ENCODE data around the gene NEK6. TPM values are rescaled to one million over a fixed set of nuclear protein-coding genes. Genes with fewer than 3 reads are reported as not detected.

The NEK6 gene
- total and polyA plus RNA-seq, 8 donors = 38.4 to 132 (median 45.0) TPM

DNA sequence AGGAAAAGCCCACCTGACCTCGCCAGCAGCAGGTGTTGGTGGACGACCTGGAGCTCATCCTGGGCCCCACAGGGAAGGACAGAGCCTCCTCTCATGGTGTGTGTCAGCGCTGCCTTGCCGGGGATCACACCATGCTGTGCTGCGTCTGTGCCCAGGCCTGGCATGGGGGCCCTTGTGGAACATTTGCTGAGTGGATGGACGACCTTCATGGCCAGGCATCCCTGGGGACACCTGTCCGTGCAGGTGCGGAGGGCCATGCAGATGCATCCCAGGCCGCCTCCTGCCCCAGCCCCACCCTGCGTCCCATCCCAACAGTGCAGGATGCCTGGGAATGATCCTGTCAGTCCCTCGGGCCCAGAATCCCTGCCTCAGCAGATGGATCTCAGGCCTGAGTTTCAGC, 73.8 kb downstream of the NEK6 start:
- TF ChIP-seq CTCF (IDR thresholded peaks at IDR 0.05) = no peak
- Histone ChIP-seq H3K36me3 (peaks cover 3 to 100% of the 10 kb centered on the region in 2 donors), H3K9me3 (no peaks in the 10 kb centered on the region), H3K27me3 (no peaks in the 10 kb centered on the region), H3K4me3 (no peak overlapping the region), H3K4me1 (no peaks in the 10 kb centered on the region), H3K27ac (no peak overlapping the region)
- DNase-seq (no peak), ATAC-seq (no peak)
- intact Hi-C loops (cut with DNase I) = no loop called here

- DNase-seq = peak in 1 of 4 donors; percentile 62
- intact Hi-C loops (cut with DNase I) = no loop called here
- H3K4me1 ChIP-seq = no peaks in the 10 kb centered on the region
These were observed 74.8 kb downstream of the NEK6 start for GRCh38 chr9:124332361-124333202.

DNA sequence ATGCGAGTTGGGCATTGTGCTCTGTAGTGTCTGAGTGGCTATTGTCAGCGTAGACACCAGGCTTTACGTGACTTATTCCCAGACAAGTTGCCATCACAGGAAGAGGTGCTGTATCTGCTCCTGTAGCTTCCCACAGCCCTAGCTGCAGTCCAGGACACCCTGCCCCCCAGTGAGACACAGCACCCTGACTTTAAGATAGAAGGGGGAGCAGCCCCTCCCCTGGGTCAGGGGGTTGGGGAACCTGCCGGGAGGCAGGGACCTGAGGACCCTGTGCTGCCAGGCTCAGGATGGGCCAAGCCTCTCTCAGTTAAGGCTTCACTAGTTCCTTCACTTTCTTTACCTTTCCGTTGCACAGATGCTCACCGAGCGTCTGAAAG, 75.4 kb downstream of the NEK6 start:
- H3K27ac ChIP-seq = no peak overlapping the region
- DNase-seq = no peak
- peaks cover 0 to 100% of the 10 kb centered on the region in 2 donors for H3K36me3 ChIP-seq
- no peak overlapping the region for H3K4me3 ChIP-seq
- intact Hi-C loops (cut with DNase I) = no loop called here
- no peaks in the 10 kb centered on the region for H3K4me1 ChIP-seq
- H3K9me3 ChIP-seq = no peaks in the 10 kb centered on the region
- no peak for ATAC-seq
- no peaks in the 10 kb centered on the region for H3K27me3 ChIP-seq
- TF ChIP-seq CTCF (IDR thresholded peaks at IDR 0.05) = no peak

More at GRCh38 chr9:124332361-124333202, 74.8 kb downstream of the NEK6 start:
- no peak for ATAC-seq
- Histone ChIP-seq H3K9me3 (no peaks in the 10 kb centered on the region), H3K4me3 (no peak overlapping the region), H3K36me3 (peaks cover 3 to 100% of the 10 kb centered on the region in 2 donors), H3K27ac (no peak overlapping the region), H3K27me3 (no peaks in the 10 kb centered on the region)
- no peak for TF ChIP-seq CTCF (IDR thresholded peaks at IDR 0.05)

DNA sequence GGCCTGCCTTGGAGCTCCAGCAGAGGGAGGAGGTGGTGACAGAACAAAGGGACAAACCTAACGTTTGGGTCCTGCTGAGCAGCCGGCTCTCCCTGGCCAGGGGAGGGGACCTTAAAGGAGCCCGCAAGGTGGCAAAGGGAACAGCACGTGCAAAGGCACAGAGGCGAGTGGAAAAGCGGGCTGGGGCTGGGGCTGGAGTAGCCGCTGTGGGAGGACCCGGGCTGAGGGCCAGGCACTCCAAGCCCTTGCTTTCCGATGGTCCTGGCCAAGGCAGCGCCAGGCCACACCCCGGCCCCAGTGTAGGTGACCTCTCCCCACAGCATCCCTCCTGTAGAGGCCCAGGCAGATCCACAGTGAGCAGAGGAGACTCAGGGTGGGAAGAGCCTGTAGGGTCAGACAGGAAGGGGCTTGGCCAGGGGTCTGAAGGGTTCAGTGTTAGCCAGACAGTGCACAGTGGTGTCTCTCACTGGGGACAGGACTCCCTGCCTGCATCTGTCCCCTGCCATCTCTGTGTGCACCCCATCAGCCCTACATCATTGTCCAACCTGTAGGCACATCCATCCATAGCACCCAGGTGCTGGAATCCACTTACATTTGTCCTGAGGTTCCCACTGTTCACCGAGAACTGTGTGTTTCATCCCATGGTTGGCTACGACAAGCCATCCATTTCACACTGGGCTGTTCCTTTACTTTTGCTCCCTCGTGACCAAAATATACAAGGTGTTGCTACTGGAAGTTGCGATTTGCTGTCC, 77.0 kb downstream of the NEK6 start:
- DNase-seq (peak in 1 of 4 donors; percentile 12), ATAC-seq (no peak)
- TF ChIP-seq CTCF (IDR thresholded peaks at IDR 0.05) = no peak
- no peak overlapping the region for H3K27ac ChIP-seq
- no peaks in the 10 kb centered on the region for H3K27me3 ChIP-seq
- H3K4me1 ChIP-seq = no peaks in the 10 kb centered on the region
- intact Hi-C loops (cut with DNase I) = no loop called here
- H3K36me3 ChIP-seq = peaks cover 0 to 95% of the 10 kb centered on the region in 2 donors
- H3K9me3 ChIP-seq = no peaks in the 10 kb centered on the region
- no peak overlapping the region for H3K4me3 ChIP-seq

- no peak for TF ChIP-seq CTCF (IDR thresholded peaks at IDR 0.05)
- H3K4me1 ChIP-seq = no peaks in the 10 kb centered on the region
- DNase-seq (peak in 1 of 4 donors; percentile 40), ATAC-seq (no peak)
- intact Hi-C loops (cut with DNase I) = no loop called here
- no peaks in the 10 kb centered on the region for H3K9me3 ChIP-seq
- H3K36me3 ChIP-seq = peaks cover 0 to 95% of the 10 kb centered on the region in 2 donors
- no peak overlapping the region for H3K27ac ChIP-seq
- H3K27me3 ChIP-seq = no peaks in the 10 kb centered on the region
- H3K4me3 ChIP-seq = no peak overlapping the region
These were observed 77.6 kb downstream of the NEK6 start for GRCh38 chr9:124335320-124335707.

All from left lung (tissue), 10 donors.